CD4-positive, alpha-beta T cell (primary cell): ENCODE measurements around the gene ZNF77. TPM values are rescaled to one million over a fixed set of nuclear protein-coding genes. Genes with fewer than 3 reads are reported as not detected.

ENCODE experiments used
- ATAC-seq: fragments of 200-7000 bp; cut with Tn5 transposase; one replicate; pipeline ENCODE4 v1.10.0; 2022; ENCODE audit warnings: mild to moderate bottlenecking; ENCODE audit not compliant: poor library complexity
- CTCF ChIA-PET: fragments of 350-600 bp; sonication (Branson Sonifier 250); formaldehyde crosslinking; loops from one replicate; lab custom pipeline; 2021; ENCODE audit warnings: antibody characterized with exemption, inconsistent platforms; lab: Charles Lee
- POLR2A ChIA-PET: fragments of 350-600 bp; sonication (Branson Sonifier 250); formaldehyde crosslinking; loops from one replicate; lab custom pipeline; 2021; ENCODE audit warnings: antibody characterized with exemption, inconsistent platforms; lab: Charles Lee
- DNase-seq, 14 experiments: peaks; one replicate each; pipeline ENCODE4 v3.0.0-alpha.2; 2013 to 2020; ENCODE audit warnings: mixed read lengths in 2 of 14
- H3K27ac ChIP-seq, 2 donors: one replicate each; pipeline versions ENCODE4 v1.5.1 to v1.7.0; 2013; ENCODE audit warnings: low read length in 2 of 2, low read depth in 1 of 2, mild to moderate bottlenecking in 1 of 2
- H3K27me3 ChIP-seq, 2 experiments: 1 replicate in 1 of 2; 2 replicates in 1 of 2; pipeline versions ENCODE4 v1.6.1 to v1.7.0; 2013; ENCODE audit warnings: low read length in 2 of 2, control low read depth in 1 of 2, mild to moderate bottlenecking in 1 of 2, moderate library complexity in 1 of 2; ENCODE audit not compliant: insufficient read depth in 2 of 2, control insufficient read depth in 1 of 2
- H3K36me3 ChIP-seq: one replicate; pipeline ENCODE4 v1.6.1; 2013; ENCODE audit warnings: low read length, control low read depth; ENCODE audit not compliant: insufficient read depth
- H3K4me1 ChIP-seq: one replicate; pipeline ENCODE4 v1.6.1; 2013; ENCODE audit warnings: low read length, control low read depth; ENCODE audit not compliant: insufficient read depth
- H3K4me3 ChIP-seq: one replicate; pipeline ENCODE4 v1.5.1; 2013; ENCODE audit warnings: mild to moderate bottlenecking, low read length, moderate library complexity
- H3K9me3 ChIP-seq, 2 experiments: 1 replicate in 1 of 2; 2 replicates in 1 of 2; pipeline versions ENCODE4 v1.6.1 to v1.7.0; 2013; ENCODE audit warnings: low read length in 2 of 2, mild to moderate bottlenecking in 2 of 2, control low read depth in 1 of 2, moderate library complexity in 1 of 2; ENCODE audit not compliant: control insufficient read depth in 1 of 2, insufficient read depth in 1 of 2
- H3K27ac Mint-ChIP-seq: one replicate; pipeline ENCODE4 v1.8.0; 2020; ENCODE audit warnings: mixed read lengths
- H3K27me3 Mint-ChIP-seq: one replicate; pipeline ENCODE4 v1.8.0; 2021; ENCODE audit warnings: mixed read lengths
- H3K36me3 Mint-ChIP-seq: one replicate; pipeline ENCODE4 v1.8.0; 2021; ENCODE audit warnings: low read depth, mixed read lengths
- H3K4me1 Mint-ChIP-seq: one replicate; pipeline ENCODE4 v1.8.0; 2021; ENCODE audit warnings: low read depth, mixed read lengths
- H3K4me3 Mint-ChIP-seq: one replicate; pipeline ENCODE4 v1.8.0; 2020; ENCODE audit warnings: mild to moderate bottlenecking, mixed read lengths
- H3K9me3 Mint-ChIP-seq: one replicate; pipeline ENCODE4 v1.8.0; 2020; ENCODE audit warnings: mixed read lengths
- intact Hi-C, 2 experiments: fragments of 100-400 bp; cut with DNase I in 1 of 2; cut with micrococcal nuclease in 1 of 2; formaldehyde crosslinking; loops; one replicate each; pipeline versions ENCODE4 v1.15.1 to v1.9.0; 2023 to 2025; cut with DNase I, micrococcal nuclease
- total RNA-seq, 174 experiments: library from RNA in 2 of 174; stranded (reverse) in 2 of 174; gene quantifications; one replicate each; pipeline ENCODE4 v1.2.3 and lab custom pipeline; 2021 to 2026
- TF ChIP-seq, protein P1 (sequence below): fragments of 200-600 bp; IDR thresholded peaks from one replicate; pipeline ENCODE4 v1.8.0; 2022; ENCODE audit warnings: antibody characterized with exemption, mild to moderate bottlenecking

The ZNF77 gene
- total RNA-seq, 2 experiments from 2014 or later, result 2.0 to 2.4 TPM

DNA sequence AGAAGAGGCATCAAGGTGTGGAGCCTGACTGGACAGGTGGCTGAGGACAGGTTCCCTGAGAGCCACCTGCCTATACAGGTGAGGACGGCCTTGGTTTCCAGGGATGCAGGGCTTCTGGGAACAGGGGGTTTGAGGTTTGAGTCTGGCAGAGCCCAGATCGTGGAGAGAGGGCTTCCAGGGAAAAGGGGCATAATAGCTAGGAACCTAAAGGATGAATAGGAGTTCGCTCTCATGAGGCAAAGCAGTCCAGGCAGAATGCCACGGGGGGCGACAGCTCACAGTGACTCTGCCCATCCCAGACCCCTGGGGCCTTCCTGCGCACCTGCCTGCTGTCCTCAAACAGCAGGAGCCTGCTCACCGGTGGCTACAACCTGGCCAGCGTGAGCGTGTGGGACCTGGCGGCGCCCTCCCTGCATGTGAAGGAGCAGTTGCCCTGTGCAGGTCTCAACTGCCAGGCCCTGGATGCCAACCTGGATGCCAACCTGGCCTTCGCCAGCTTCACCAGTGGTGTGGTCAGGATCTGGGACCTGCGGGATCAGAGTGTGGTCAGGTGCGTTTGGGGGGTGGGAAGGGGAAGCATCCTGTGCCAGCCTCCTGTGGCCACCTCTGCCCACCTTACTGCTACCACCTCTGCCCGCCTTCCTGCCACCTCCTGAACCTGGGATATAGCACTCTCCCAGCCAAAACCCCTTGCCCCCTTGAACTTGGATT is 44.6 kb upstream of the ZNF77 start:
- DNase-seq (no peak), ATAC-seq (no peak)
- TF ChIP-seq, protein P1, sequence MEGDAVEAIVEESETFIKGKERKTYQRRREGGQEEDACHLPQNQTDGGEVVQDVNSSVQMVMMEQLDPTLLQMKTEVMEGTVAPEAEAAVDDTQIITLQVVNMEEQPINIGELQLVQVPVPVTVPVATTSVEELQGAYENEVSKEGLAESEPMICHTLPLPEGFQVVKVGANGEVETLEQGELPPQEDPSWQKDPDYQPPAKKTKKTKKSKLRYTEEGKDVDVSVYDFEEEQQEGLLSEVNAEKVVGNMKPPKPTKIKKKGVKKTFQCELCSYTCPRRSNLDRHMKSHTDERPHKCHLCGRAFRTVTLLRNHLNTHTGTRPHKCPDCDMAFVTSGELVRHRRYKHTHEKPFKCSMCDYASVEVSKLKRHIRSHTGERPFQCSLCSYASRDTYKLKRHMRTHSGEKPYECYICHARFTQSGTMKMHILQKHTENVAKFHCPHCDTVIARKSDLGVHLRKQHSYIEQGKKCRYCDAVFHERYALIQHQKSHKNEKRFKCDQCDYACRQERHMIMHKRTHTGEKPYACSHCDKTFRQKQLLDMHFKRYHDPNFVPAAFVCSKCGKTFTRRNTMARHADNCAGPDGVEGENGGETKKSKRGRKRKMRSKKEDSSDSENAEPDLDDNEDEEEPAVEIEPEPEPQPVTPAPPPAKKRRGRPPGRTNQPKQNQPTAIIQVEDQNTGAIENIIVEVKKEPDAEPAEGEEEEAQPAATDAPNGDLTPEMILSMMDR, result no peak
- ChIA-PET POLR2A (no interaction called here), CTCF (no interaction called here)
- H3K27me3 Mint-ChIP-seq, result peaks cover 10% of the 10 kb centered on the region
- H3K4me1 ChIP-seq, result no peaks in the 10 kb centered on the region
- no peak overlapping the region for H3K27ac Mint-ChIP-seq
- no peaks in the 10 kb centered on the region for H3K36me3 ChIP-seq
- intact Hi-C loops, result no loop called here
- no peaks in the 10 kb centered on the region for H3K36me3 Mint-ChIP-seq
- no peaks in the 10 kb centered on the region for H3K9me3 Mint-ChIP-seq
- no peak overlapping the region for H3K4me3 ChIP-seq
- H3K27ac ChIP-seq, result no peak overlapping the region
- H3K27me3 ChIP-seq, result peaks cover 0 to 3% of the 10 kb centered on the region in 2 experiments
- no peaks in the 10 kb centered on the region for H3K4me1 Mint-ChIP-seq
- H3K9me3 ChIP-seq, result no peaks in the 10 kb centered on the region
- H3K4me3 Mint-ChIP-seq, result no peak overlapping the region

DNA sequence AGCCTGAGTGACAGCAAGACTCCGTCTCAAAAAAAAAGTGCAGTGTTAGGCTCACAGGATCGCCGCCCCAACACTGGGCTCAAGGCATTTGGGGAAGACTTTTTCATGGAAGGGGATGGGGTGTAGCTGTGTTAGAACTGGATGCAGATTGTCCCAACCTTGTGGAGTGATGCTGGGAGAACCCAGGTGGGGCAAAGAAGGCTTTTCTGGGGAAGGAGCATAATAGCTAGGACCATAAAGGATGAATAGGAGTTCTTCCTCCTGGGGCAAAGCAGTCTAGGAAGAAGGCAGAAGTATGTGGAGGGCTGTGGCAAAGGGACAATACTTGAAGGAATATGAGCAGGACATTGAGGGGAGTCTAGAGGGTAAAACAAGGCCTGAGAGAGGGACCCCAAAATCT is 43.8 kb upstream of the ZNF77 start:
- CTCF ChIA-PET, result no interaction called here
- Mint-ChIP-seq H3K9me3 (no peaks in the 10 kb centered on the region), H3K27ac (no peak overlapping the region), H3K27me3 (peaks cover 13% of the 10 kb centered on the region), H3K36me3 (no peaks in the 10 kb centered on the region), H3K4me1 (no peaks in the 10 kb centered on the region), H3K4me3 (no peak overlapping the region)
- intact Hi-C loops, result no loop called here
- Histone ChIP-seq H3K9me3 (no peaks in the 10 kb centered on the region), H3K4me1 (peaks cover 5% of the 10 kb centered on the region), H3K27ac (no peak overlapping the region), H3K36me3 (no peaks in the 10 kb centered on the region), H3K27me3 (peaks cover 0 to 6% of the 10 kb centered on the region in 2 experiments), H3K4me3 (no peak overlapping the region)
- DNase-seq (no peak), ATAC-seq (no peak)
- TF ChIP-seq, protein P1, result no peak
- POLR2A ChIA-PET, result no interaction called here

DNA sequence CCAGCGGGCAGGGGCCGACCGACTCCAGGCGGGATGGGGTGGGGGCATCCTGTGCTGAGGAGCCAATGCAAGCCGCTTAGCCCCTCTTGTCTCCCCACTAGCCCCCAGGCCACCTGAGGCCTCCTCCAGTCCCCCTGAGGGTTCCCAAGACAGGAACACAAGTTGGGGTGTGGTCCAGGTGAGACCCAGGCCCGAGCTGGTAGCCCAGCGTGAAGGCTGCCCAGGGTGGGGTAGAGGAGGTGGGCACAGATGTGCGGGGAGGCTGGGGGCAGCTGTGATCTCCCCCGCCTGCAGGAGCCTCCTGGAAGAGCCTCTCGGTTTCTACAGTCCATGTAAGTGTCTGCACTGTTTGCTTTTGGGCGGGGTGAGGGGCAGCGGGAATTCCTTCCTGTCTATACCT is 43.0 kb upstream of the ZNF77 start:
- H3K27me3 Mint-ChIP-seq, result peaks cover 18% of the 10 kb centered on the region
- peaks cover 5% of the 10 kb centered on the region for H3K4me1 ChIP-seq
- TF ChIP-seq, protein P1, result no peak
- H3K27ac ChIP-seq, result no peak overlapping the region
- H3K27ac Mint-ChIP-seq, result no peak overlapping the region
- peaks cover 0 to 11% of the 10 kb centered on the region in 2 experiments for H3K27me3 ChIP-seq
- CTCF ChIA-PET, result no interaction called here
- no peaks in the 10 kb centered on the region for H3K36me3 ChIP-seq
- H3K9me3 Mint-ChIP-seq, result no peaks in the 10 kb centered on the region
- H3K4me3 Mint-ChIP-seq, result no peak overlapping the region
- no peaks in the 10 kb centered on the region for H3K9me3 ChIP-seq
- H3K4me1 Mint-ChIP-seq, result no peaks in the 10 kb centered on the region
- no peaks in the 10 kb centered on the region for H3K36me3 Mint-ChIP-seq
- intact Hi-C loops, result no loop called here
- DNase-seq (no peak), ATAC-seq (no peak)
- H3K4me3 ChIP-seq, result no peak overlapping the region
- POLR2A ChIA-PET, result no interaction called here
